T-helper 9 cell (primary cell): ENCODE results near the gene CNPY4.
A peak's percentile ranks its signal among the peaks of the same experiment; 100 is the strongest.

Experiments used
- DNase-seq: peaks from one replicate; pipeline ENCODE4 v3.0.0-alpha.2; 2020

CNPY4 gene

GRCh38 chr7:100170101-100170897, 50.9 kb downstream of the CNPY4 start:
- no peak for DNase-seq

DNA sequence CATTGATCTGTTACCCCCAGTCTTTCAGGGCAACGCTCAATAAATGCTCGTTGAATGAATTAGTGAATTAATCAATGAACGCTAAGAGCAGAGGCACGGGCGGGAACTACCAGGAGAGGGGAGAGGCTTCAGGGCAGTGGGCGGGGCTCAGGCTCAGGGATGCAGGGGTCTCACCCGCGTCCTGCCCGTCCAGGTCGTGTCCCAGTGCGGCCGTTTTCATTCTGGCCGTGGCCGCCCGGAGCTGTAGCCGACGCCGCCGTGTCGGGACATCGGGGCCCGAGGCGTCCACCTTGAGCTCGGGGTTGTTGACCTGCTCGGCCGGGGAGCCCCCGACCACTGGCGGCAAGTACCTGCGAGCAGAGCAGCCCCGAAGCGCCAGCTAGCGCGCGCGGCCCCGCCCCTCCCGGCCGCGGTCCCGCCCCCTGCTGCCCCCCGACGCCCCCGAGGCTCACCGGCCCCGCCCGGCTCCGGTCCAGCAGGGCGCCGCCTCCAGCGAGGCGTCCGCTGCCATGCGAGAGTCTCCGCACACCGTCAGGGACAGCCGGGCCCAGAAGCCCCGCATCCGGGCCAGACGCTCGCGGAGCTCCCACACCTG, 51.8 kb downstream of the CNPY4 start:
- peak; percentile 36 for DNase-seq

DNA sequence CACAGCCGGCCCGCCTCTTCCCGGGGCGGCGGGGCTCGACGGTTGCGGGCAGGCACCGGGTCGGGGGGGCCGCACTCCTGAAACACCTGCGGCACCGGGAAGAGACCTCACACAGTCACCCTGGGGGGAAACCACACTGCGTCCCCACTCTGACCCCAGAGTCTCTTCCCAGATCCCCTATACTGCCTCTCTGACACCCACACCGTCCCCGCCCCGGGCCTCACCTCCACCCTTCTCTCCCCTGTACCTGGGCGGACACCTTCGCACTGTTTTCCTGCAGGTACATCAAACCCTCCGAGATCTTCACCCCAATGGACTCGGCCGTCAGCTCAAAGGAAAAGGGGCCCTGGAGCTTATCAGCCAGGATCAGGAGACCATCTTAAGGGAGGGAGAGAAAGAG, 52.4 kb downstream of the CNPY4 start:
- no peak for DNase-seq

GRCh38 chr7:100173806-100174495, 54.5 kb downstream of the CNPY4 start:
- DNase-seq = no peak

GRCh38 chr7:100174582-100174981, 55.1 kb downstream of the CNPY4 start:
- DNase-seq = no peak
